GM12865 (cell line): Measurements from ENCODE around the gene SYT1.

ENCODE experiments used
- DNase-seq: peaks from one replicate; pipeline ENCODE4 v3.0.0; 2010; ENCODE audit warnings: low read depth
- H3K4me3 ChIP-seq: 2 replicates; pipeline ENCODE4 v1.5.1; 2011; ENCODE audit warnings: mild to moderate bottlenecking, low read depth, low read length, control low read depth
- CTCF ChIP-seq: IDR thresholded peaks from 2 replicates; pipeline ENCODE4 v1.5.1; 2011; ENCODE audit warnings: low read length, control low read depth, low read depth, inconsistent platforms; ENCODE audit not compliant: insufficient read depth; ENCODE audit errors: missing control alignments

SYT1 gene

GRCh38 chr12:79295572-79295971 is 431.0 kb downstream of the SYT1 start:
- TF ChIP-seq CTCF: no peak
- DNase-seq: no peak
- H3K4me3 ChIP-seq: no peak overlapping the region

GRCh38 chr12:79296133-79296532 is 431.6 kb downstream of the SYT1 start:
- DNase-seq: no peak
- no peak overlapping the region for H3K4me3 ChIP-seq
- TF ChIP-seq CTCF: no peak

GRCh38 chr12:79296871-79297270 is 432.3 kb downstream of the SYT1 start:
- no peak for TF ChIP-seq CTCF
- H3K4me3 ChIP-seq: no peak overlapping the region
- DNase-seq: no peak

- H3K4me3 ChIP-seq: no peak overlapping the region
- no peak for DNase-seq
- TF ChIP-seq CTCF: no peak
Measured at GRCh38 chr12:79298506-79298905, 433.9 kb downstream of the SYT1 start.

- no peak for DNase-seq
Measured at GRCh38 chr12:79299447-79300198, 435.0 kb downstream of the SYT1 start.

GRCh38 chr12:79300199-79300568 is 435.6 kb downstream of the SYT1 start:
- no peak overlapping the region for H3K4me3 ChIP-seq
- no peak for DNase-seq
- TF ChIP-seq CTCF: no peak

More at GRCh38 chr12:79299447-79300198, 435.0 kb downstream of the SYT1 start:
- H3K4me3 ChIP-seq: no peak overlapping the region
- TF ChIP-seq CTCF: no peak

- TF ChIP-seq CTCF: no peak
- no peak overlapping the region for H3K4me3 ChIP-seq
- no peak for DNase-seq
Measured at GRCh38 chr12:79301181-79301580, 436.6 kb downstream of the SYT1 start.
